Measurements from ENCODE around the gene RING1.

DNA sequence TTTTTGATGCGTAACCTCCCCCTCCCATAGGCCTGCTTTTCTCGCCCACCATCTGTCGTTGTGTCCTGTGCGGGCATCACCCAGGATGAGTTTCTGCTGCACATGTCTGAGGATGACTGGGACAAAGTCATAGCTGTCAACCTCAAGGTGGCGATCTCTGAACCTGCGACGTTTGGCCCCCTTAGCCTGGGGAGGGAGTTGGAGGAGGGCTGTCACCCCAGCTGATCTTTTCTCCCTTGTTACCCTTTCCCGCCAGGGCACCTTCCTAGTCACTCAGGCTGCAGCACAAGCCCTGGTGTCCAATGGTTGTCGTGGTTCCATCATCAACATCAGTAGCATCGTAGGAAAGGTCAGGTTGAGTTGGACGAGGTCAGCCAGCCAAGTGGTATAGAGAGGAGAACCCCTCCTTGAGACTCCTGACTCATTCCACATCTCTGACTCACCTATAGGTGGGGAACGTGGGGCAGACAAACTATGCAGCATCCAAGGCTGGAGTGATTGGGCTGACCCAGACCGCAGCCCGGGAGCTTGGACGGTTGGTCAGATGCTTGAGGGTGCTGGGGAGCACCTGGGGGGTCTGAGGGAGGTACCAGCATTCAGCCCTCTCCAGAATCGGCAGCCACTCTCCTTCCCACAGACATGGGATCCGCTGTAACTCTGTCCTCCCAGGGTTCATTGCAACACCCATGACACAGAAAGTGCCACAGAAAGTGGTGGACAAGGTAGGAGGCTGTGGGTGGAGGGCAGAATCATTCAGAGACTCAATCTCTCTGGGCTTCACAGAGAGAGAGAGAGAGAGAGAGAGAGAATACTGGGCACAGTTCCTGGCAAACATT lies 2.9 kb upstream of the RING1 start:
- no peak for TF ChIP-seq LARP7 (IDR thresholded peaks at IDR 0.05)
- TF ChIP-seq IRF4 (IDR thresholded peaks at IDR 0.05; ENCODE audit: low read depth, low read length) = no peak
- TF ChIP-seq, protein P1, sequence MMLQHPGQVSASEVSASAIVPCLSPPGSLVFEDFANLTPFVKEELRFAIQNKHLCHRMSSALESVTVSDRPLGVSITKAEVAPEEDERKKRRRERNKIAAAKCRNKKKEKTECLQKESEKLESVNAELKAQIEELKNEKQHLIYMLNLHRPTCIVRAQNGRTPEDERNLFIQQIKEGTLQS (IDR thresholded peaks at IDR 0.05; ENCODE audit: borderline replicate concordance, extremely low read depth, low read depth, low read length) = no peak
- TF ChIP-seq, protein P2, sequence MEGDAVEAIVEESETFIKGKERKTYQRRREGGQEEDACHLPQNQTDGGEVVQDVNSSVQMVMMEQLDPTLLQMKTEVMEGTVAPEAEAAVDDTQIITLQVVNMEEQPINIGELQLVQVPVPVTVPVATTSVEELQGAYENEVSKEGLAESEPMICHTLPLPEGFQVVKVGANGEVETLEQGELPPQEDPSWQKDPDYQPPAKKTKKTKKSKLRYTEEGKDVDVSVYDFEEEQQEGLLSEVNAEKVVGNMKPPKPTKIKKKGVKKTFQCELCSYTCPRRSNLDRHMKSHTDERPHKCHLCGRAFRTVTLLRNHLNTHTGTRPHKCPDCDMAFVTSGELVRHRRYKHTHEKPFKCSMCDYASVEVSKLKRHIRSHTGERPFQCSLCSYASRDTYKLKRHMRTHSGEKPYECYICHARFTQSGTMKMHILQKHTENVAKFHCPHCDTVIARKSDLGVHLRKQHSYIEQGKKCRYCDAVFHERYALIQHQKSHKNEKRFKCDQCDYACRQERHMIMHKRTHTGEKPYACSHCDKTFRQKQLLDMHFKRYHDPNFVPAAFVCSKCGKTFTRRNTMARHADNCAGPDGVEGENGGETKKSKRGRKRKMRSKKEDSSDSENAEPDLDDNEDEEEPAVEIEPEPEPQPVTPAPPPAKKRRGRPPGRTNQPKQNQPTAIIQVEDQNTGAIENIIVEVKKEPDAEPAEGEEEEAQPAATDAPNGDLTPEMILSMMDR (IDR thresholded peaks at IDR 0.05 in 2 of 3, conservative IDR thresholded peaks at IDR 0.05 in 1 of 3; ENCODE audit: control insufficient read depth in 2 of 3, extremely low read depth in 1 of 3, insufficient read depth in 1 of 3, low read depth in 3 of 3, low read length in 3 of 3) = peak; percentile 11 to 26 (median 25); a peak in 4 of 6 replicates
- TF ChIP-seq, protein P3, sequence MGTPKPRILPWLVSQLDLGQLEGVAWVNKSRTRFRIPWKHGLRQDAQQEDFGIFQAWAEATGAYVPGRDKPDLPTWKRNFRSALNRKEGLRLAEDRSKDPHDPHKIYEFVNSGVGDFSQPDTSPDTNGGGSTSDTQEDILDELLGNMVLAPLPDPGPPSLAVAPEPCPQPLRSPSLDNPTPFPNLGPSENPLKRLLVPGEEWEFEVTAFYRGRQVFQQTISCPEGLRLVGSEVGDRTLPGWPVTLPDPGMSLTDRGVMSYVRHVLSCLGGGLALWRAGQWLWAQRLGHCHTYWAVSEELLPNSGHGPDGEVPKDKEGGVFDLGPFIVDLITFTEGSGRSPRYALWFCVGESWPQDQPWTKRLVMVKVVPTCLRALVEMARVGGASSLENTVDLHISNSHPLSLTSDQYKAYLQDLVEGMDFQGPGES (IDR thresholded peaks at IDR 0.05) = no peak
- TF ChIP-seq, protein P4, sequence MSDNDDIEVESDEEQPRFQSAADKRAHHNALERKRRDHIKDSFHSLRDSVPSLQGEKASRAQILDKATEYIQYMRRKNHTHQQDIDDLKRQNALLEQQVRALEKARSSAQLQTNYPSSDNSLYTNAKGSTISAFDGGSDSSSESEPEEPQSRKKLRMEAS (IDR thresholded peaks at IDR 0.05; ENCODE audit: low read depth, low read length) = no peak
- TF ChIP-seq NR2C2 (IDR thresholded peaks at IDR 0.05; ENCODE audit: borderline replicate concordance, control insufficient read depth, insufficient read length, low read depth) = no peak
- no peak for TF ChIP-seq POLR2AphosphoS2 (IDR thresholded peaks at IDR 0.05; ENCODE audit: low read depth, low read length)
- peak; percentile 84 for TF ChIP-seq EED (IDR thresholded peaks at IDR 0.05; ENCODE audit: low read depth)
